Nephron (organoid): ENCODE measurements around the gene MED25.

Source experiments
- H3K27ac Mint-ChIP-seq, 3 experiments: 2 replicates each; pipeline ENCODE4 v1.8.0; 2020; ENCODE audit warnings: mixed read lengths in 3 of 3, mild to moderate bottlenecking in 2 of 3, moderate library complexity in 1 of 3
- H3K27me3 Mint-ChIP-seq: 2 replicates; pipeline ENCODE4 v1.8.0; 2021; ENCODE audit warnings: low read depth, mild to moderate bottlenecking, moderate library complexity, mixed read lengths
- H3K36me3 Mint-ChIP-seq: 2 replicates; pipeline ENCODE4 v1.8.0; 2020; ENCODE audit warnings: low read depth, mixed read lengths
- H3K4me1 Mint-ChIP-seq: 2 replicates; pipeline ENCODE4 v1.8.0; 2020; ENCODE audit warnings: mixed read lengths
- H3K4me3 Mint-ChIP-seq, 3 experiments: 2 replicates each; pipeline ENCODE4 v1.8.0; 2020; ENCODE audit warnings: mild to moderate bottlenecking in 3 of 3, mixed read lengths in 3 of 3, moderate library complexity in 2 of 3
- H3K9me3 Mint-ChIP-seq: 2 replicates; pipeline ENCODE4 v1.8.0; 2020; ENCODE audit warnings: mixed read lengths
- CTCF ChIP-seq, 3 experiments: fragments of 200-600 bp; sonication (generic); IDR thresholded peaks; one replicate each; pipeline ENCODE4 v1.5.0; 2021; ENCODE audit warnings: antibody characterized with exemption in 3 of 3; ENCODE audit not compliant: unreplicated experiment in 3 of 3

The MED25 gene

DNA sequence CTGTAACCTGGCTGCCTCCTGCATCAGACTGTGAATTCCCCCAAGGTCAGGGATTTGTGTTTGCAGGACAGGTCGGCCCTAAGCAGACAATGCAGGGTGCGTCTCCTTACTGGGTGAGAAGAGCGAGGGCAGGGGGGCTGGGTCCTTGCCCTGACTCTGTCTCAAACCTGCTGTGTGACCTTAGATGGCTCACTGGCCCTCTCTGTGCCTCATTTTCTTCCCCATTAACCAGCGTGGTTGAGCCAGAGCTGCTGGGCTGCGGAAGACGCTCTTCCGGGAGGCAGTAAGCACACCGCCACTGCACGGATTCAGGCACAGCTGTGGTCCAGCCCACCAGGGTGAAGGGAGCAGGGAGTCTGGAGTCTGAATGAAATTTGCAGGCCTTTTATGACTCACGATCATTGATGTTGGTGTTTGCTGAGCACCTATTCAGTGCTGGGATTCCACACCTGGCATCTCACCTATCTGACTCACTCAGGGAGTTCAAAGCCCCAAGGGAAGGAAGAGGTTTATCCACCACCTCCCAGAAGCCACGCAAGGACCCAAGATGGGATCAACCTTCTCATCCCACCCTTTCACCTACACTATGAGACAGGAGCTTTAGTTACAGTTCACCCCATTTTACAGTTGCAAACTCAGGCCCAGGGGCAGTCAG is 56.5 kb downstream of the MED25 start:
- Mint-ChIP-seq H3K9me3 (no peaks in the 10 kb centered on the region), H3K4me3 (no peak overlapping the region), H3K36me3 (peaks cover 19% of the 10 kb centered on the region), H3K27me3 (no peaks in the 10 kb centered on the region), H3K27ac (peak overlapping the region in 1 of 3 experiments; percentile 41), H3K4me1 (peaks cover 14% of the 10 kb centered on the region)
- no peak for TF ChIP-seq CTCF (IDR thresholded peaks at IDR 0.05; ENCODE audit: unreplicated experiment in 3 of 3)

- Mint-ChIP-seq H3K36me3 (peaks cover 21% of the 10 kb centered on the region), H3K27me3 (no peaks in the 10 kb centered on the region), H3K27ac (no peak overlapping the region), H3K9me3 (no peaks in the 10 kb centered on the region), H3K4me3 (no peak overlapping the region), H3K4me1 (peaks cover 14% of the 10 kb centered on the region)
- no peak for TF ChIP-seq CTCF (IDR thresholded peaks at IDR 0.05; ENCODE audit: unreplicated experiment in 3 of 3)
Observed at GRCh38 chr19:49875177-49875576, 57.1 kb downstream of the MED25 start.

DNA sequence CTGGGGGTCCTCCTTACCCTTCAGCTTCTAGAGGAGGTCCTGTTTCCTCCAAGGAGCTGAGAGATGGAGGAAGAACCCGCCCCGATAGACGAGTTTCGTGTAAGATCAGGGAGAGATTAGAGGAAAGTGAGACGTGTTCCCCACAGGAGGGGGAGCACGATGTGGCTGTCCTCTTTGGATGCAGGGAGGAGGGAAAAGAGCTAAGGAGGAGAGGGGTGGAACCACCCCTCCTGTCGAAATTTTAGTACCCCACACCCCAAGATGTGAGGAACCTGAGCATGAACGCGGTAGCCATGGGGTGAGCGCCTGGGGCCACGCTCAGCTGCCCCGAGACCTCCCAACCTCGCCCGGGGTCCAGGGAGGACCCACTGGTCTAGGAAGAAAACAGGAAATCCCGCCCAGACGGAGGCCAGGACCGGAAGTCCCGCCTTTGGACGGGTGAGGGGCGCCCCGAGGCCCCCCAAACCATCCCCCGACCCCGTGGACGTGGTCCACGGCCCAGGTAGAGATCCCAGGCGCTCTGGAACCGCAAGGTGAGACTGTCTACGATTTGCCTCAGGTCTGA is 57.9 kb downstream of the MED25 start:
- H3K27ac Mint-ChIP-seq, result no peak overlapping the region

DNA sequence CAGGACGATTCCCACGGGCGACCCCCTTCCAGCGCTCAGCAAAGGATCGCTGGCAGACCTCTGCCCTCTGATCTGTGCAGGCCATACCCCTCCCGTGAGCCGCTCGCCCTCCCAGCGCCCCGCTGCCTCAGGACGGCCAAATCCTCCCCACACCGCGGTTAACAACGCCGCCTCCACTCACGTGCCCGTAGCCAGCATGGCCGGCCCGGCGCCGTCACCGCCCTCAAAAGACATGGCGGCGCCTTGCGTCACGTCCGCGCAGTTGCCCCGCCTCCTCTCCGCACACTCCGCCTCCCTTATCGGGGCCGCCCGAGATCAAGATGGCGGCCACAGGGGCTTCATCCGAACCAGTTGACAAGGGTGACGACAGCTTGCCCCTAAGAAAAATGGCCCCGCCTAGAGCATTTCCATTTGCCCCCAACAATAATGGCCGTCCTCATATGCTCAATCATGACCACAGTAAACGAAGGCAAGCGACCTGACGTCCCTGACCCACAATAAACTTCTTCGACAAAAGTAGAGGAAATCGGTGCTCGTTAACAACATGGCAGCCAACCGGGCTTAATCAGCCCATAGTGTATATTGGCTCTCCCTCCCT is 58.4 kb downstream of the MED25 start:
- Mint-ChIP-seq H3K4me1 (peaks cover 10% of the 10 kb centered on the region), H3K27me3 (no peaks in the 10 kb centered on the region), H3K4me3 (no peak overlapping the region), H3K9me3 (no peaks in the 10 kb centered on the region), H3K27ac (no peak overlapping the region), H3K36me3 (peaks cover 33% of the 10 kb centered on the region)
- no peak for TF ChIP-seq CTCF (IDR thresholded peaks at IDR 0.05; ENCODE audit: unreplicated experiment in 3 of 3)

More for the DNA sequence above, 57.9 kb downstream of the MED25 start:
- no peak overlapping the region for H3K4me3 Mint-ChIP-seq
- H3K4me1 Mint-ChIP-seq, result peaks cover 10% of the 10 kb centered on the region
- TF ChIP-seq CTCF (IDR thresholded peaks at IDR 0.05; ENCODE audit: unreplicated experiment in 3 of 3), result no peak
- no peaks in the 10 kb centered on the region for H3K9me3 Mint-ChIP-seq
- H3K36me3 Mint-ChIP-seq, result peaks cover 28% of the 10 kb centered on the region
- no peaks in the 10 kb centered on the region for H3K27me3 Mint-ChIP-seq

GRCh38 chr19:49877020-49877878 is 59.2 kb downstream of the MED25 start, which contains the start of the genes AKT1S1 and TBC1D17:
Gene AKT1S1, minus strand, starts transcription at chr19:49877355. Its CDS starts 4,060 bp downstream, at chr19:49873295.
Gene TBC1D17, plus strand, starts transcription at chr19:49877702. Its CDS starts 22 bp downstream, at chr19:49877724.
- no peak within 1 kb of the TSS for H3K4me3 Mint-ChIP-seq
- H3K27me3 Mint-ChIP-seq, result no peaks in the 10 kb centered on the region
- no peak within 1 kb of the TSS for H3K27ac Mint-ChIP-seq
- no peaks in the 10 kb centered on the region for H3K9me3 Mint-ChIP-seq
- H3K4me1 Mint-ChIP-seq, result peaks cover 4% of the 10 kb centered on the region
- peaks cover 34% of the 10 kb centered on the region for H3K36me3 Mint-ChIP-seq
- TF ChIP-seq CTCF (IDR thresholded peaks at IDR 0.05; ENCODE audit: unreplicated experiment in 3 of 3), result no peak
